GM12878 (cell line): ENCODE measurements around the gene ACAT2. TPM values are rescaled to one million over a fixed set of nuclear protein-coding genes. Genes with fewer than 3 reads are reported as not detected.
"Not testable (repeated sequence)": the region's sequence is repeated elsewhere in the genome, so short reads cannot be mapped to it uniquely, and the experiment has no call there.

ENCODE experiments used
- ATAC-seq: fragments of 200-7000 bp; cut with Tn5 transposase; 3 replicates; pipeline ENCODE4 v1.9.1; 2020; ENCODE audit warnings: mild to moderate bottlenecking, moderate library complexity
- BruUV-seq: library from RNA; stranded (reverse); fragments of 400-500 nt; replicated peaks from 2 replicates; lab custom pipeline; 2021; lab: Mats Ljungman, UMichigan
- CTCF ChIA-PET: fragments of 300-600 bp; sonication (Branson Sonifier 250); formaldehyde crosslinking; extraction: SDS; loops from one replicate; lab custom pipeline; 2021; ENCODE audit warnings: inconsistent platforms; lab: Yijun Ruan, JAX
- POLR2A ChIA-PET: fragments of 350-600 bp; formaldehyde crosslinking; extraction: SDS; loops from one replicate; lab custom pipeline; 2021; ENCODE audit warnings: inconsistent platforms; lab: Charles Lee
- RAD21 ChIA-PET: fragments of 300-600 bp; sonication (Branson Sonifier 250); formaldehyde crosslinking; loops from one replicate; lab custom pipeline; 2023; ENCODE audit warnings: antibody characterized with exemption; ENCODE audit not compliant: unreplicated experiment; lab: Charles Lee
- SMC1A ChIA-PET: fragments of 300-600 bp; sonication (Branson Sonifier 250); formaldehyde crosslinking; loops from one replicate; lab custom pipeline; 2023; ENCODE audit not compliant: unreplicated experiment, uncharacterized antibody; lab: Charles Lee
- DNase-seq: peaks from one replicate; pipeline ENCODE4 v3.0.0-alpha.2; 2011; ENCODE audit warnings: low read depth, low spot score
- FAIRE-seq: peaks from 3 replicates; lab custom pipeline; 2011; peaks lifted over from hg19 to GRCh38; lab: Jason Lieb, UNC
- H2AFZ ChIP-seq: 2 replicates; pipeline ENCODE4 v1.6.0; 2011; ENCODE audit warnings: low read depth, low read length, control low read depth; ENCODE audit not compliant: control insufficient read depth
- H3K27ac ChIP-seq: 2 replicates; pipeline ENCODE4 v1.5.1; 2011; ENCODE audit warnings: control low read depth; ENCODE audit not compliant: control insufficient read depth, insufficient read depth
- H3K27me3 ChIP-seq, 2 experiments: replicated peaks in 1 of 2; 2 replicates each; pipeline versions ENCODE4 v1.6.0 to v1.6.1; 2011; ENCODE audit warnings: low read length in 1 of 2; ENCODE audit not compliant: control insufficient read depth in 2 of 2, insufficient read depth in 2 of 2
- H3K36me3 ChIP-seq, 2 experiments: 2 replicates each; pipeline ENCODE4 v1.5.1; 2011; ENCODE audit warnings: low read length in 1 of 2; ENCODE audit not compliant: control insufficient read depth in 2 of 2, insufficient read depth in 2 of 2
- H3K4me1 ChIP-seq: 2 replicates; pipeline ENCODE4 v1.6.1; 2011; ENCODE audit warnings: mild to moderate bottlenecking, low read length, moderate library complexity, mixed read lengths; ENCODE audit not compliant: control insufficient read depth, insufficient read depth
- H3K4me2 ChIP-seq: 2 replicates; pipeline ENCODE4 v1.6.0; 2011; ENCODE audit warnings: control low read depth; ENCODE audit not compliant: control insufficient read depth, insufficient read depth
- H3K4me3 ChIP-seq: fragments of 200-600 bp; sonication (generic); 2 replicates; pipeline ENCODE4 v1.5.1; 2016
- H3K79me2 ChIP-seq: 2 replicates; pipeline ENCODE4 v1.6.0; 2011; ENCODE audit warnings: low read length; ENCODE audit not compliant: control insufficient read depth, insufficient read depth
- H3K9ac ChIP-seq: 2 replicates; pipeline ENCODE4 v1.8.0; 2011; ENCODE audit warnings: low read length, control low read depth, mixed read lengths; ENCODE audit not compliant: control insufficient read depth, insufficient read depth
- H3K9me3 ChIP-seq: replicated peaks from 3 replicates; pipeline ENCODE4 v1.5.1; 2011; ENCODE audit warnings: mild to moderate bottlenecking, low read length; ENCODE audit not compliant: control insufficient read depth, insufficient read depth
- H4K20me1 ChIP-seq: 2 replicates; pipeline ENCODE4 v1.6.0; 2011; ENCODE audit not compliant: control insufficient read depth, insufficient read depth
- BRCA1 ChIP-seq: IDR thresholded peaks from 2 replicates; pipeline ENCODE4 v1.6.1; 2011; ENCODE audit warnings: low read depth, low read length, improper control_type of control experiment
- CTCF ChIP-seq, 3 experiments: IDR thresholded peaks in 2 of 3; conservative IDR thresholded peaks in 1 of 3; 2 replicates each; pipeline ENCODE4 v1.5.1; 2011; ENCODE audit warnings: low read depth in 3 of 3, low read length in 3 of 3, mild to moderate bottlenecking in 3 of 3, control low read depth in 2 of 3, moderate library complexity in 2 of 3, inconsistent platforms in 1 of 3, mixed read lengths in 1 of 3; ENCODE audit not compliant: control insufficient read depth in 2 of 3, insufficient read depth in 1 of 3; ENCODE audit errors: extremely low read depth in 1 of 3
- HDAC6 ChIP-seq: fragments of 200-600 bp; sonication (generic); IDR thresholded peaks from one replicate; pipeline ENCODE4 v1.8.0; 2017; ENCODE audit warnings: antibody characterized with exemption; ENCODE audit not compliant: unreplicated experiment
- MTA2 ChIP-seq: fragments of 450-650 bp; IDR thresholded peaks from 2 replicates; pipeline ENCODE4 v1.6.1; 2016; ENCODE audit warnings: low read depth, mild to moderate bottlenecking, moderate library complexity
- NBN ChIP-seq: fragments of 450-650 bp; IDR thresholded peaks from 2 replicates; pipeline ENCODE4 v1.6.1; 2016
- NFIC ChIP-seq: IDR thresholded peaks from 2 replicates; pipeline ENCODE4 v1.6.1; 2012; ENCODE audit warnings: low read depth, mild to moderate bottlenecking, inconsistent platforms, low read length, moderate library complexity
- TCF3 ChIP-seq: IDR thresholded peaks from 2 replicates; pipeline ENCODE4 v1.6.1; 2012; ENCODE audit warnings: low read depth, mild to moderate bottlenecking, low read length, borderline replicate concordance; ENCODE audit not compliant: insufficient read depth
- YY1 ChIP-seq: IDR thresholded peaks from 2 replicates; pipeline ENCODE4 v1.6.1; 2011; ENCODE audit warnings: low read depth, mild to moderate bottlenecking, low read length
- ZBTB40 ChIP-seq: fragments of 450-650 bp; IDR thresholded peaks from 2 replicates; pipeline ENCODE4 v1.6.1; 2016; ENCODE audit warnings: mild to moderate bottlenecking, moderate library complexity, borderline replicate concordance
- WGBS: methylation state at CpG from one replicate; pipeline ENCODE4 v1.1.6; 2016; ENCODE audit warnings: low lambda C conversion rate; ENCODE audit not compliant: insufficient replicate concordance, insufficient coverage; ENCODE audit errors: missing lambda C conversion rate; 5-methylcytosine and 5-hydroxymethylcytosine counted together
- in situ Hi-C: fragments of 300-500 bp; cut with MboI; formaldehyde crosslinking; loops from 9 replicates; pipeline ENCODE4 v1.14.3; 2018; ENCODE audit warnings: mixed read lengths
- intact Hi-C: fragments of 100-400 bp; cut with micrococcal nuclease; formaldehyde crosslinking; loops from one replicate; pipeline ENCODE4 v1.14.2; 2022; ENCODE audit not compliant: unreplicated experiment
- polyA plus RNA-seq, 11 experiments: library from polyadenylated mRNA; depleted of rRNA in 4 of 11; unstranded in 6 of 11; stranded (reverse) in 5 of 11; fragments of >200 nt; fragmentation: Nextera tagmentation in 4 of 11; fragmentation: Illumina TruSeq in 1 of 11; extraction: Ambion mirVana in 4 of 11; extraction: Trizol in 1 of 11; gene quantifications; 1 replicate in 1 of 11; 2 replicates in 10 of 11; pipeline versions ENCODE4 v1.2.1 to v1.2.3, GENCODE V29; 2011 to 2016; ENCODE audit warnings: inconsistent platforms in 2 of 11, missing spikeins in 2 of 11, low read depth in 1 of 11
- total RNA-seq, 4 experiments: library from RNA; depleted of rRNA in 3 of 4; stranded (reverse); fragments of >200 nt in 3 of 4; fragmentation: Illumina TruSeq in 1 of 4; extraction: Trizol in 1 of 4; gene quantifications; 2 replicates each; pipeline versions ENCODE4 v1.2.1 to v1.2.3, GENCODE V29; 2013 to 2021
- TF ChIP-seq, protein P1 (sequence below): IDR thresholded peaks from 2 replicates; pipeline ENCODE4 v1.6.1; 2011; ENCODE audit warnings: low read depth, low read length, improper control_type of control experiment, borderline replicate concordance

ACAT2 gene
- total and polyA plus RNA-seq, 10 of the 15 experiments (the other 5 are each of a cell fraction or from before 2014, with no cell fraction given), result 87.9 to 257 (median 132) TPM

DNA sequence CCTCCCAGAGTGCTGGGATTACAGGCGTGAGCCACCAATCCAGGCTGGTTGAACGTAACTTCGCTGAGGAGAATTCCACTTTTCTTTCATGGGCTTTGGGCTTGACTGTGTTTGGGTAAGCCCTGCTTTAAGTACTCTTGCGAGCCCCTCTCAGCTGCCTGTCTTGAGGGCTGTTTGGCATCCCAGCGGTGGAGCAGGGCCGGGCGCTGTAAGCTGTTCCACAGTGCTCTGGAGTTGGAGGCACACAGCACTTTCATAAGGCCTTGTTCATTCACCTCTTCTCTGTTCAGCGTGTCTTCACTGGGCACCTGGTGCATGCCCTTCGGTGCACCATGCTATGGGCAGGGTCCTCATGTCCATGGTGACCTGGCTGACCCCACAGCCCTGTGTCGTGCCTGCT, 59.9 kb downstream of the ACAT2 start (continued):
- TF ChIP-seq ZBTB40 (no peak), BRCA1 (no peak), TCF3 (no peak)
- TF ChIP-seq, protein P1, sequence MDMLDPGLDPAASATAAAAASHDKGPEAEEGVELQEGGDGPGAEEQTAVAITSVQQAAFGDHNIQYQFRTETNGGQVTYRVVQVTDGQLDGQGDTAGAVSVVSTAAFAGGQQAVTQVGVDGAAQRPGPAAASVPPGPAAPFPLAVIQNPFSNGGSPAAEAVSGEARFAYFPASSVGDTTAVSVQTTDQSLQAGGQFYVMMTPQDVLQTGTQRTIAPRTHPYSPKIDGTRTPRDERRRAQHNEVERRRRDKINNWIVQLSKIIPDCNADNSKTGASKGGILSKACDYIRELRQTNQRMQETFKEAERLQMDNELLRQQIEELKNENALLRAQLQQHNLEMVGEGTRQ, result no peak

DNA sequence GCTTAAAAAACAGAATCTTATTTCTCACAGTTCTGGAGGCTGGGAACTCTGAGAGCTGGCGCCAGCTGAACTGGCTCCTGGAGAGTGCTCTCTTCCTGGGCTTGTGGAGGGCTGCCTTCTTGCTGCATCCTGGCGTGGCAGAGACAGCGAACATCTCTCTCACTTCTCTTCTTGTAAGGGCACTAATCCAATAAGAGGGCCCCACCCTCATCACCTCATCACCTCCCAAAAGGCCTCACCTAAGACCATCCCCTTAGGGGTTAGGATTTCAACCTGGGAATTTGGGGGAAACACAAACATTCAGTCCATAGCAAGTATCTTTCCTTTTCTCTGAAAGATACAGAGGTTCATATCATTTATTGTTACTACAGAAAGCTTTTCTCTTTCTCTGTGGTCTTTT, 62.1 kb downstream of the ACAT2 start:
- no peaks in the 10 kb centered on the region for H4K20me1 ChIP-seq
- in situ Hi-C loops (no loop called here), intact Hi-C loops (no loop called here)
- DNase-seq (no peak), FAIRE-seq (no peak), ATAC-seq (no peak)
- H3K27me3 ChIP-seq, result no peaks in the 10 kb centered on the region; a peak in 1 of 4 replicates
- no peaks in the 10 kb centered on the region for H3K36me3 ChIP-seq
- no peaks in the 10 kb centered on the region for H3K4me1 ChIP-seq
- ChIA-PET POLR2A (no interaction called here), SMC1A (interaction anchor here (1.1 to 1.5 kb wide), 2 partner anchors 13 kb away, joined by 3 to 5 read pairs; no protein-coding TSS in a partner anchor), RAD21 (no interaction called here), CTCF (no interaction called here)
- H3K9me3 ChIP-seq, result no peaks in the 10 kb centered on the region
- H3K79me2 ChIP-seq, result no peaks in the 10 kb centered on the region
- 87% methylated on average over 3 of the region's 3 CpGs for WGBS
- no peak overlapping the region for H2AFZ ChIP-seq
- no TSS peak for BruUV-seq
- H3K4me2 ChIP-seq, result no peak overlapping the region
- no peak overlapping the region for H3K9ac ChIP-seq
- TF ChIP-seq YY1 (no peak), MTA2 (no peak), NFIC (no peak), HDAC6 (no peak), CTCF (IDR thresholded peaks at IDR 0.05 in 2 of 3, conservative IDR thresholded peaks at IDR 0.05 in 1 of 3; ENCODE audit: control insufficient read depth in 2 of 3, extremely low read depth in 1 of 3, insufficient read depth in 1 of 3, low read depth in 3 of 3, low read length in 3 of 3) (no peak), NBN (no peak)
- H3K27ac ChIP-seq, result no peak overlapping the region
- H3K4me3 ChIP-seq, result no peak overlapping the region

DNA sequence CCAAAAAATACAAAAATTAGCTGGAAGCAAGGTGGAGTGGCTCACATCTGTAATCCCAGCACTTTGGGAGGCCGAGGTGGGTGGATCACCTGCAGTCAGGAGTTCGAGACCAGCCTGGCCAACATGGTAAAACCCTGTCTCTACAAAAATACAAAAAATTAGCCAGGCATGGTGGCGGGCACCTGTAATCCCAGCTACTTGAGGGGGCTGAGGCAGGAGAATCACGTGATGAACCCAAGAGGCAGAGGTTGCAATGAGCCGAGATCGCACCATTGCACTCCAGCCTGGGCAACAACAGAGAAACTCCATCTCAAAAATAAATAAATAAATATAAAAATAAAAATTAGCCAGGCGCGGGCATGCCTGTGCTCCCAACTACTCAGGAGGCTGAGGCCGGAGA, 62.8 kb downstream of the ACAT2 start:
- H3K9ac ChIP-seq, H3K27me3 ChIP-seq, FAIRE-seq, H4K20me1 ChIP-seq, H3K79me2 ChIP-seq, H2AFZ ChIP-seq, ATAC-seq, H3K9me3 ChIP-seq, H3K36me3 ChIP-seq, RAD21 ChIA-PET, POLR2A ChIA-PET, DNase-seq, H3K4me3 ChIP-seq, intact Hi-C loops, H3K4me1 ChIP-seq, H3K27ac ChIP-seq, H3K4me2 ChIP-seq, in situ Hi-C loops, BruUV-seq, CTCF ChIA-PET: not testable (repeated sequence)
- SMC1A ChIA-PET, result interaction anchor here (1.1 to 1.5 kb wide), 2 partner anchors 12 to 13 kb away, joined by 3 to 5 read pairs; no protein-coding TSS in a partner anchor
- 65% methylated on average over 9 of the region's 9 CpGs for whole genome bisulfite sequencing
